Measurements from ENCODE around the gene ANKRD44.

Gene ANKRD44

GRCh38 chr2:197332641-197333040 is 22.1 kb upstream of the ANKRD44 start:
- H3K27ac ChIP-seq: no peak overlapping the region
- TF ChIP-seq CTCF (IDR thresholded peaks at IDR 0.05): no peak
- TF ChIP-seq ZFX (IDR thresholded peaks at IDR 0.05; ENCODE audit: borderline replicate concordance): no peak

- TF ChIP-seq ZFX (IDR thresholded peaks at IDR 0.05; ENCODE audit: borderline replicate concordance) (no peak), CTCF (IDR thresholded peaks at IDR 0.05) (no peak)
- no peak overlapping the region for H3K27ac ChIP-seq
These were observed 17.9 kb upstream of the ANKRD44 start for GRCh38 chr2:197328461-197328860.

- no peak overlapping the region for H3K27ac ChIP-seq
These were observed 17.0 kb upstream of the ANKRD44 start for GRCh38 chr2:197327472-197328098.

GRCh38 chr2:197327073-197327471 is 16.5 kb upstream of the ANKRD44 start:
- no peak for TF ChIP-seq ZFX (IDR thresholded peaks at IDR 0.05; ENCODE audit: borderline replicate concordance)
- no peak for TF ChIP-seq CTCF (IDR thresholded peaks at IDR 0.05)
- no peak overlapping the region for H3K27ac ChIP-seq

More at GRCh38 chr2:197327472-197328098, 17.0 kb upstream of the ANKRD44 start:
- TF ChIP-seq CTCF (IDR thresholded peaks at IDR 0.05): no peak
- no peak for TF ChIP-seq ZFX (IDR thresholded peaks at IDR 0.05; ENCODE audit: borderline replicate concordance)

GRCh38 chr2:197324801-197325200 is 14.2 kb upstream of the ANKRD44 start:
- no peak overlapping the region for H3K27ac ChIP-seq
- TF ChIP-seq ZFX (IDR thresholded peaks at IDR 0.05; ENCODE audit: borderline replicate concordance) (no peak), CTCF (IDR thresholded peaks at IDR 0.05) (no peak)

GRCh38 chr2:197322724-197323720 is 12.4 kb upstream of the ANKRD44 start:
- TF ChIP-seq ZFX (IDR thresholded peaks at IDR 0.05; ENCODE audit: borderline replicate concordance): no peak
- TF ChIP-seq CTCF (IDR thresholded peaks at IDR 0.05): no peak
- H3K27ac ChIP-seq: no peak overlapping the region

GRCh38 chr2:197322143-197322542 is 11.6 kb upstream of the ANKRD44 start:
- no peak overlapping the region for H3K27ac ChIP-seq

More at GRCh38 chr2:197322143-197322542, 11.6 kb upstream of the ANKRD44 start:
- no peak for TF ChIP-seq ZFX (IDR thresholded peaks at IDR 0.05; ENCODE audit: borderline replicate concordance)
- no peak for TF ChIP-seq CTCF (IDR thresholded peaks at IDR 0.05)

Measured in 22Rv1 (cell line).